Measurements from ENCODE around the gene CASP8AP2. TPM values are rescaled to one million over a fixed set of nuclear protein-coding genes. Genes with fewer than 3 reads are reported as not detected.

The CASP8AP2 gene
- total and polyA plus RNA-seq, 9 of the 15 experiments (the other 6 are each of a cell fraction or from before 2014, with no cell fraction given) = 10.6 to 30.0 (median 19.1) TPM

DNA sequence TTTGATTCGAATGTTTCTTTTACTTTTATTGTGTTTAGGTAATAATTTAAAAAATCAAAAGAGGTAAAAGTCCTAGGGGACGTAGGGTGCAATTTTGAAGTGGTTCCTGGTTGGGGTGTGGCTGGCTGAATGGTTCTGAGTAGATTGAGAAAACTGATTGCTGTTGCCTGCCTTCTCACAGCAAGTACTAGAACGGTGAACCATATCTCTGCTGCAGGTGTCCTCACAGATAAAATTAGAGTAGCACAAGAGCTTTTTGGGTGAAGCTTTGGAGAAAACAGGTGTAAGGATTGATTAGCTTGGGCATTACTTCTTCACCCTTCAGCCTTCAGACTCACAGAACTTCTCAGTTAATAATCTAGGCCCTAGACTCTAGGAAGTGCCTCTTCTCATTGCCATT lies 44.8 kb downstream of the CASP8AP2 start (continued):
- TF ChIP-seq CBX8 (IDR thresholded peaks at IDR 0.05; ENCODE audit: borderline replicate concordance, extremely low read depth, low read depth, low read length, poor library complexity, severe bottlenecking) (no peak), HDGF (IDR thresholded peaks at IDR 0.05) (no peak), NCOR1 (IDR thresholded peaks at IDR 0.05) (peak; percentile 69), SMARCE1 (IDR thresholded peaks at IDR 0.05) (peak; percentile 48; the same call in 1 of the 2 replicates), ZNF695 (CRISPR knock-in tag; IDR thresholded peaks at IDR 0.05) (no peak), ARID1B (IDR thresholded peaks at IDR 0.05) (peak; percentile 90), HIVEP1 (CRISPR knock-in tag; IDR thresholded peaks at IDR 0.05) (no peak), TAF15 (IDR thresholded peaks at IDR 0.05; ENCODE audit: low read depth, low read length) (no peak), RBFOX2 (IDR thresholded peaks at IDR 0.05; ENCODE audit: low read depth, low read length) (no peak), DDX20 (tag; IDR thresholded peaks at IDR 0.05; ENCODE audit: low read depth) (no peak), ZNF668 (CRISPR knock-in tag; IDR thresholded peaks at IDR 0.05) (no peak)
- TF ChIP-seq, protein P1, sequence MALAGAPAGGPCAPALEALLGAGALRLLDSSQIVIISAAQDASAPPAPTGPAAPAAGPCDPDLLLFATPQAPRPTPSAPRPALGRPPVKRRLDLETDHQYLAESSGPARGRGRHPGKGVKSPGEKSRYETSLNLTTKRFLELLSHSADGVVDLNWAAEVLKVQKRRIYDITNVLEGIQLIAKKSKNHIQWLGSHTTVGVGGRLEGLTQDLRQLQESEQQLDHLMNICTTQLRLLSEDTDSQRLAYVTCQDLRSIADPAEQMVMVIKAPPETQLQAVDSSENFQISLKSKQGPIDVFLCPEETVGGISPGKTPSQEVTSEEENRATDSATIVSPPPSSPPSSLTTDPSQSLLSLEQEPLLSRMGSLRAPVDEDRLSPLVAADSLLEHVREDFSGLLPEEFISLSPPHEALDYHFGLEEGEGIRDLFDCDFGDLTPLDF (CRISPR knock-in tag; IDR thresholded peaks at IDR 0.05) = no peak
- TF ChIP-seq, protein P2, sequence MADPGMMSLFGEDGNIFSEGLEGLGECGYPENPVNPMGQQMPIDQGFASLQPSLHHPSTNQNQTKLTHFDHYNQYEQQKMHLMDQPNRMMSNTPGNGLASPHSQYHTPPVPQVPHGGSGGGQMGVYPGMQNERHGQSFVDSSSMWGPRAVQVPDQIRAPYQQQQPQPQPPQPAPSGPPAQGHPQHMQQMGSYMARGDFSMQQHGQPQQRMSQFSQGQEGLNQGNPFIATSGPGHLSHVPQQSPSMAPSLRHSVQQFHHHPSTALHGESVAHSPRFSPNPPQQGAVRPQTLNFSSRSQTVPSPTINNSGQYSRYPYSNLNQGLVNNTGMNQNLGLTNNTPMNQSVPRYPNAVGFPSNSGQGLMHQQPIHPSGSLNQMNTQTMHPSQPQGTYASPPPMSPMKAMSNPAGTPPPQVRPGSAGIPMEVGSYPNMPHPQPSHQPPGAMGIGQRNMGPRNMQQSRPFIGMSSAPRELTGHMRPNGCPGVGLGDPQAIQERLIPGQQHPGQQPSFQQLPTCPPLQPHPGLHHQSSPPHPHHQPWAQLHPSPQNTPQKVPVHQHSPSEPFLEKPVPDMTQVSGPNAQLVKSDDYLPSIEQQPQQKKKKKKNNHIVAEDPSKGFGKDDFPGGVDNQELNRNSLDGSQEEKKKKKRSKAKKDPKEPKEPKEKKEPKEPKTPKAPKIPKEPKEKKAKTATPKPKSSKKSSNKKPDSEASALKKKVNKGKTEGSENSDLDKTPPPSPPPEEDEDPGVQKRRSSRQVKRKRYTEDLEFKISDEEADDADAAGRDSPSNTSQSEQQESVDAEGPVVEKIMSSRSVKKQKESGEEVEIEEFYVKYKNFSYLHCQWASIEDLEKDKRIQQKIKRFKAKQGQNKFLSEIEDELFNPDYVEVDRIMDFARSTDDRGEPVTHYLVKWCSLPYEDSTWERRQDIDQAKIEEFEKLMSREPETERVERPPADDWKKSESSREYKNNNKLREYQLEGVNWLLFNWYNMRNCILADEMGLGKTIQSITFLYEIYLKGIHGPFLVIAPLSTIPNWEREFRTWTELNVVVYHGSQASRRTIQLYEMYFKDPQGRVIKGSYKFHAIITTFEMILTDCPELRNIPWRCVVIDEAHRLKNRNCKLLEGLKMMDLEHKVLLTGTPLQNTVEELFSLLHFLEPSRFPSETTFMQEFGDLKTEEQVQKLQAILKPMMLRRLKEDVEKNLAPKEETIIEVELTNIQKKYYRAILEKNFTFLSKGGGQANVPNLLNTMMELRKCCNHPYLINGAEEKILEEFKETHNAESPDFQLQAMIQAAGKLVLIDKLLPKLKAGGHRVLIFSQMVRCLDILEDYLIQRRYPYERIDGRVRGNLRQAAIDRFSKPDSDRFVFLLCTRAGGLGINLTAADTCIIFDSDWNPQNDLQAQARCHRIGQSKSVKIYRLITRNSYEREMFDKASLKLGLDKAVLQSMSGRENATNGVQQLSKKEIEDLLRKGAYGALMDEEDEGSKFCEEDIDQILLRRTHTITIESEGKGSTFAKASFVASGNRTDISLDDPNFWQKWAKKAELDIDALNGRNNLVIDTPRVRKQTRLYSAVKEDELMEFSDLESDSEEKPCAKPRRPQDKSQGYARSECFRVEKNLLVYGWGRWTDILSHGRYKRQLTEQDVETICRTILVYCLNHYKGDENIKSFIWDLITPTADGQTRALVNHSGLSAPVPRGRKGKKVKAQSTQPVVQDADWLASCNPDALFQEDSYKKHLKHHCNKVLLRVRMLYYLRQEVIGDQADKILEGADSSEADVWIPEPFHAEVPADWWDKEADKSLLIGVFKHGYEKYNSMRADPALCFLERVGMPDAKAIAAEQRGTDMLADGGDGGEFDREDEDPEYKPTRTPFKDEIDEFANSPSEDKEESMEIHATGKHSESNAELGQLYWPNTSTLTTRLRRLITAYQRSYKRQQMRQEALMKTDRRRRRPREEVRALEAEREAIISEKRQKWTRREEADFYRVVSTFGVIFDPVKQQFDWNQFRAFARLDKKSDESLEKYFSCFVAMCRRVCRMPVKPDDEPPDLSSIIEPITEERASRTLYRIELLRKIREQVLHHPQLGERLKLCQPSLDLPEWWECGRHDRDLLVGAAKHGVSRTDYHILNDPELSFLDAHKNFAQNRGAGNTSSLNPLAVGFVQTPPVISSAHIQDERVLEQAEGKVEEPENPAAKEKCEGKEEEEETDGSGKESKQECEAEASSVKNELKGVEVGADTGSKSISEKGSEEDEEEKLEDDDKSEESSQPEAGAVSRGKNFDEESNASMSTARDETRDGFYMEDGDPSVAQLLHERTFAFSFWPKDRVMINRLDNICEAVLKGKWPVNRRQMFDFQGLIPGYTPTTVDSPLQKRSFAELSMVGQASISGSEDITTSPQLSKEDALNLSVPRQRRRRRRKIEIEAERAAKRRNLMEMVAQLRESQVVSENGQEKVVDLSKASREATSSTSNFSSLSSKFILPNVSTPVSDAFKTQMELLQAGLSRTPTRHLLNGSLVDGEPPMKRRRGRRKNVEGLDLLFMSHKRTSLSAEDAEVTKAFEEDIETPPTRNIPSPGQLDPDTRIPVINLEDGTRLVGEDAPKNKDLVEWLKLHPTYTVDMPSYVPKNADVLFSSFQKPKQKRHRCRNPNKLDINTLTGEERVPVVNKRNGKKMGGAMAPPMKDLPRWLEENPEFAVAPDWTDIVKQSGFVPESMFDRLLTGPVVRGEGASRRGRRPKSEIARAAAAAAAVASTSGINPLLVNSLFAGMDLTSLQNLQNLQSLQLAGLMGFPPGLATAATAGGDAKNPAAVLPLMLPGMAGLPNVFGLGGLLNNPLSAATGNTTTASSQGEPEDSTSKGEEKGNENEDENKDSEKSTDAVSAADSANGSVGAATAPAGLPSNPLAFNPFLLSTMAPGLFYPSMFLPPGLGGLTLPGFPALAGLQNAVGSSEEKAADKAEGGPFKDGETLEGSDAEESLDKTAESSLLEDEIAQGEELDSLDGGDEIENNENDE (IDR thresholded peaks at IDR 0.05; ENCODE audit: low read depth, low read length) = no peak
- TF ChIP-seq, protein P3, sequence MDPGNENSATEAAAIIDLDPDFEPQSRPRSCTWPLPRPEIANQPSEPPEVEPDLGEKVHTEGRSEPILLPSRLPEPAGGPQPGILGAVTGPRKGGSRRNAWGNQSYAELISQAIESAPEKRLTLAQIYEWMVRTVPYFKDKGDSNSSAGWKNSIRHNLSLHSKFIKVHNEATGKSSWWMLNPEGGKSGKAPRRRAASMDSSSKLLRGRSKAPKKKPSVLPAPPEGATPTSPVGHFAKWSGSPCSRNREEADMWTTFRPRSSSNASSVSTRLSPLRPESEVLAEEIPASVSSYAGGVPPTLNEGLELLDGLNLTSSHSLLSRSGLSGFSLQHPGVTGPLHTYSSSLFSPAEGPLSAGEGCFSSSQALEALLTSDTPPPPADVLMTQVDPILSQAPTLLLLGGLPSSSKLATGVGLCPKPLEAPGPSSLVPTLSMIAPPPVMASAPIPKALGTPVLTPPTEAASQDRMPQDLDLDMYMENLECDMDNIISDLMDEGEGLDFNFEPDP (CRISPR knock-in tag; IDR thresholded peaks at IDR 0.05) = no peak

Data from K562 (cell line).